SU-DHL-6 (cell line): ENCODE measurements around the gene CLDN4.

ENCODE experiments used
- CTCF ChIP-seq: fragments of 200-600 bp; sonication (generic); IDR thresholded peaks from one replicate; pipeline ENCODE4 v1.5.1; 2017; ENCODE audit warnings: antibody characterized with exemption, mild to moderate bottlenecking, low read length, moderate library complexity; ENCODE audit not compliant: insufficient read depth, poor library complexity, severe bottlenecking
- EZH2phosphoT487 ChIP-seq: fragments of 200-600 bp; sonication (generic), shearing (Covaris generic); conservative IDR thresholded peaks from 2 replicates; pipeline ENCODE4 v1.6.1; 2018; ENCODE audit warnings: mild to moderate bottlenecking, antibody characterized with exemption, low read length, moderate library complexity, mixed read lengths

GRCh38 chr7:73840715-73841379, 10.1 kb downstream of the CLDN4 start:
- TF ChIP-seq CTCF (no peak), EZH2phosphoT487 (no peak)
